GM13977 (cell line): ENCODE results near the gene DNHD1.
A peak's percentile ranks its signal among the peaks of the same experiment; 100 is the strongest.

Experiments used
- DNase-seq: peaks from one replicate; pipeline ENCODE4 v3.0.0; 2012; ENCODE audit warnings: low spot score
- CTCF ChIP-seq: IDR thresholded peaks from 2 replicates; pipeline ENCODE4 v1.5.1; 2012; ENCODE audit warnings: mild to moderate bottlenecking, control low read depth; ENCODE audit not compliant: insufficient read depth; ENCODE audit errors: extremely low read depth, missing control alignments
- in situ Hi-C: fragments of 300-500 bp; cut with MboI; formaldehyde crosslinking; loops from one replicate; pipeline ENCODE4 v1.12.0; 2022; ENCODE audit warnings: low sequenced_read_pairs, low pct_unique_long_range_greater_than_20kb, mixed read lengths, inconsistent platforms; ENCODE audit not compliant: unreplicated experiment

DNHD1 gene

GRCh38 chr11:6523253-6523652 lies 26.2 kb downstream of the DNHD1 start:
- no peak for TF ChIP-seq CTCF
- no peak for DNase-seq
- in situ Hi-C loops = no loop called here

GRCh38 chr11:6526411-6527135 lies 29.5 kb downstream of the DNHD1 start:
- in situ Hi-C loops = no loop called here
- DNase-seq = no peak
- no peak for TF ChIP-seq CTCF

GRCh38 chr11:6529266-6529665 lies 32.2 kb downstream of the DNHD1 start:
- no peak for DNase-seq
- in situ Hi-C loops = no loop called here
- no peak for TF ChIP-seq CTCF

GRCh38 chr11:6530848-6531247 lies 33.8 kb downstream of the DNHD1 start:
- no peak for TF ChIP-seq CTCF
- no peak for DNase-seq
- in situ Hi-C loops = no loop called here

- peak; percentile 36 for DNase-seq
- peak; percentile 72 for TF ChIP-seq CTCF
- in situ Hi-C loops = no loop called here
These were observed 34.2 kb downstream of the DNHD1 start for GRCh38 chr11:6531267-6531752.

- no peak for TF ChIP-seq CTCF
- in situ Hi-C loops = no loop called here
- no peak for DNase-seq
These were observed 41.4 kb downstream of the DNHD1 start for GRCh38 chr11:6538456-6538855.
